Activated B cell treated with CpG ODN at 0.5 μM for 24 hours (primary cell): Measurements from ENCODE around the gene LRBA. TPM values are rescaled to one million over a fixed set of nuclear protein-coding genes. Genes with fewer than 3 reads are reported as not detected.

Experiments
- ATAC-seq: fragments of 200-7000 bp; cut with Tn5 transposase; one replicate; pipeline ENCODE4 v1.10.0; 2021; ENCODE audit warnings: low read depth, mild to moderate bottlenecking, moderate library complexity
- CTCF ChIA-PET: fragments of 350-600 bp; sonication (Branson Sonifier 250); formaldehyde crosslinking; loops from one replicate; lab custom pipeline; 2021; ENCODE audit warnings: antibody characterized with exemption; lab: Charles Lee
- POLR2A ChIA-PET: fragments of 350-600 bp; sonication (Branson Sonifier 250); formaldehyde crosslinking; loops from one replicate; lab custom pipeline; 2021; ENCODE audit warnings: antibody characterized with exemption; lab: Charles Lee
- DNase-seq: peaks from one replicate; pipeline ENCODE4 v3.0.0; 2022
- H3K27ac Mint-ChIP-seq: one replicate; pipeline ENCODE4 v1.8.0; 2020; ENCODE audit warnings: mixed read lengths
- H3K27me3 Mint-ChIP-seq: one replicate; pipeline ENCODE4 v1.8.0; 2021; ENCODE audit warnings: mixed read lengths
- H3K36me3 Mint-ChIP-seq: one replicate; pipeline ENCODE4 v1.8.0; 2021; ENCODE audit warnings: low read depth, mixed read lengths
- H3K4me1 Mint-ChIP-seq: one replicate; pipeline ENCODE4 v1.8.0; 2021; ENCODE audit warnings: mixed read lengths
- H3K4me3 Mint-ChIP-seq: one replicate; pipeline ENCODE4 v1.8.0; 2020; ENCODE audit warnings: mild to moderate bottlenecking, mixed read lengths
- H3K9me3 Mint-ChIP-seq: one replicate; pipeline ENCODE4 v1.8.0; 2020; ENCODE audit warnings: mixed read lengths
- CTCF ChIP-seq: fragments of 200-600 bp; IDR thresholded peaks from one replicate; pipeline ENCODE4 v1.8.0; 2022; ENCODE audit warnings: antibody characterized with exemption, mild to moderate bottlenecking
- intact Hi-C: fragments of 100-400 bp; cut with micrococcal nuclease; formaldehyde crosslinking; loops from one replicate; pipeline ENCODE4 v1.15.1; 2024
- total RNA-seq: library from RNA; stranded (reverse); gene quantifications from 2 replicates; pipeline ENCODE4 v1.2.3, GENCODE V29; 2022

The LRBA gene
- total RNA-seq, 1 donor from 2014 or later = 66.5 TPM

- CTCF ChIA-PET = no interaction called here
- Mint-ChIP-seq H3K4me3 (no peak overlapping the region), H3K36me3 (peaks cover 17% of the 10 kb centered on the region), H3K4me1 (no peaks in the 10 kb centered on the region), H3K9me3 (no peaks in the 10 kb centered on the region), H3K27ac (no peak overlapping the region), H3K27me3 (no peaks in the 10 kb centered on the region)
- POLR2A ChIA-PET = no interaction called here
- no peak for TF ChIP-seq CTCF
- intact Hi-C loops = no loop called here
- DNase-seq = no peak
- ATAC-seq = no peak
These were observed 320.6 kb downstream of the LRBA start for GRCh38 chr4:150694438-150694837.

- H3K9me3 Mint-ChIP-seq = peaks cover 3% of the 10 kb centered on the region
- no peak overlapping the region for H3K4me3 Mint-ChIP-seq
- H3K4me1 Mint-ChIP-seq = peaks cover 1% of the 10 kb centered on the region
- ChIA-PET POLR2A (no interaction called here), CTCF (no interaction called here)
- no peak overlapping the region for H3K27ac Mint-ChIP-seq
- ATAC-seq (no peak), DNase-seq (no peak)
- H3K36me3 Mint-ChIP-seq = peaks cover 33% of the 10 kb centered on the region
- intact Hi-C loops = no loop called here
- TF ChIP-seq CTCF = no peak
- no peaks in the 10 kb centered on the region for H3K27me3 Mint-ChIP-seq
These were observed 331.2 kb downstream of the LRBA start for GRCh38 chr4:150683775-150684350.

- no peak overlapping the region for H3K27ac Mint-ChIP-seq
- no peak overlapping the region for H3K4me3 Mint-ChIP-seq
- no peaks in the 10 kb centered on the region for H3K9me3 Mint-ChIP-seq
- ChIA-PET CTCF (no interaction called here), POLR2A (no interaction called here)
- ATAC-seq (no peak), DNase-seq (no peak)
- TF ChIP-seq CTCF = no peak
- intact Hi-C loops = no loop called here
- H3K4me1 Mint-ChIP-seq = peaks cover 1% of the 10 kb centered on the region
- H3K36me3 Mint-ChIP-seq = peaks cover 34% of the 10 kb centered on the region
- no peaks in the 10 kb centered on the region for H3K27me3 Mint-ChIP-seq
These were observed 333.0 kb downstream of the LRBA start for GRCh38 chr4:150682126-150682525.

- no peaks in the 10 kb centered on the region for H3K27me3 Mint-ChIP-seq
- no peak for TF ChIP-seq CTCF
- no peak overlapping the region for H3K27ac Mint-ChIP-seq
- H3K4me3 Mint-ChIP-seq = no peak overlapping the region
- peaks cover 1% of the 10 kb centered on the region for H3K4me1 Mint-ChIP-seq
- no peaks in the 10 kb centered on the region for H3K9me3 Mint-ChIP-seq
- CTCF ChIA-PET = no interaction called here
- H3K36me3 Mint-ChIP-seq = peaks cover 38% of the 10 kb centered on the region
- DNase-seq = no peak
- POLR2A ChIA-PET = no interaction called here
- intact Hi-C loops = no loop called here
- no peak for ATAC-seq
These were observed 334.0 kb downstream of the LRBA start for GRCh38 chr4:150681063-150681462.

GRCh38 chr4:150680651-150681050 lies 334.4 kb downstream of the LRBA start:
- no peaks in the 10 kb centered on the region for H3K9me3 Mint-ChIP-seq
- H3K36me3 Mint-ChIP-seq = peaks cover 38% of the 10 kb centered on the region
- ChIA-PET CTCF (no interaction called here), POLR2A (no interaction called here)
- no peak overlapping the region for H3K27ac Mint-ChIP-seq
- no peak for ATAC-seq
- H3K27me3 Mint-ChIP-seq = no peaks in the 10 kb centered on the region
- peaks cover 1% of the 10 kb centered on the region for H3K4me1 Mint-ChIP-seq
- intact Hi-C loops = no loop called here
- no peak for DNase-seq
- no peak for TF ChIP-seq CTCF
- no peak overlapping the region for H3K4me3 Mint-ChIP-seq
